Gastrocnemius medialis (tissue), 4 donors: ENCODE measurements around the gene STPG3. TPM values are rescaled to one million over a fixed set of nuclear protein-coding genes. Genes with fewer than 3 reads are reported as not detected.
A peak's percentile ranks its signal among the peaks of the same experiment; 100 is the strongest.

ENCODE experiments used
- ATAC-seq, 2 donors: fragments of 150-250 bp; one replicate each; pipeline ENCODE4 v1.9.1; 2016
- DNase-seq, 2 donors: peaks; one replicate each; pipeline ENCODE4 v3.0.0-alpha.2; 2019
- H3K27ac ChIP-seq, 4 donors: fragments of 200-600 bp; sonication (generic); 1 replicate in 1 of 4; 2 replicates in 3 of 4; pipeline ENCODE4 v1.5.1; 2016 to 2018; ENCODE audit warnings: mild to moderate bottlenecking in 2 of 4, moderate library complexity in 1 of 4
- H3K27me3 ChIP-seq, 3 donors: fragments of 200-600 bp; sonication (generic) in 2 of 3; 1 replicate in 1 of 3; 2 replicates in 2 of 3; pipeline versions ENCODE4 v1.5.1 to v1.6.0; 2016 to 2019; ENCODE audit warnings: mild to moderate bottlenecking in 1 of 3, moderate library complexity in 1 of 3
- H3K36me3 ChIP-seq, 2 donors: fragments of 200-600 bp; sonication (generic) in 1 of 2; one replicate each; pipeline ENCODE4 v1.5.1; 2017 to 2018
- H3K4me1 ChIP-seq, 2 donors: fragments of 200-600 bp; sonication (generic) in 1 of 2; one replicate each; pipeline ENCODE4 v1.5.1; 2016 to 2017; ENCODE audit warnings: mild to moderate bottlenecking in 2 of 2
- H3K4me3 ChIP-seq, 4 donors: fragments of 200-600 bp; sonication (generic) in 3 of 4; 1 replicate in 1 of 4; 2 replicates in 3 of 4; pipeline ENCODE4 v1.5.1; 2016 to 2019; ENCODE audit warnings: mild to moderate bottlenecking in 2 of 4
- H3K9me3 ChIP-seq, 3 donors: fragments of 200-600 bp; sonication (generic) in 2 of 3; 1 replicate in 1 of 3; 2 replicates in 2 of 3; pipeline ENCODE4 v1.5.1; 2016 to 2019
- POLR2A ChIP-seq, 2 donors: fragments of 450-650 bp; IDR thresholded peaks; one replicate each; pipeline ENCODE4 v1.6.1; 2017; ENCODE audit warnings: antibody characterized with exemption in 2 of 2, mild to moderate bottlenecking in 2 of 2, moderate library complexity in 2 of 2
- in situ Hi-C, 4 donors: fragments of 200-750 bp; cut with MboI; loops; one replicate each; pipeline versions ENCODE4 v1.15.0 to v1.8.0; 2017; ENCODE audit warnings: low sequenced_read_pairs in 4 of 4
- intact Hi-C: fragments of 100-400 bp; cut with DNase I; formaldehyde crosslinking; loops from one replicate; pipeline ENCODE4 v1.15.1; 2023; ENCODE audit warnings: low total_unique reads
- total RNA-seq, 4 donors: library from RNA; depleted of rRNA; stranded (reverse); fragments of >200 nt; gene quantifications; one replicate each; pipeline versions ENCODE4 v1.1.0 to v1.2.3, GENCODE V29; 2016
- TF ChIP-seq, protein P1 (sequence below), 5 experiments: fragments of 450-650 bp in 3 of 5; fragments of 200-600 bp in 2 of 5; sonication (generic) in 2 of 5; IDR thresholded peaks in 4 of 5; conservative IDR thresholded peaks in 1 of 5; 1 replicate in 4 of 5; 2 replicates in 1 of 5; pipeline ENCODE4 v1.5.1; 2016 to 2019; ENCODE audit warnings: antibody characterized with exemption in 5 of 5, mild to moderate bottlenecking in 3 of 5, moderate library complexity in 3 of 5

The STPG3 gene
- total RNA-seq, 4 donors from 2014 or later, result not detected

DNA sequence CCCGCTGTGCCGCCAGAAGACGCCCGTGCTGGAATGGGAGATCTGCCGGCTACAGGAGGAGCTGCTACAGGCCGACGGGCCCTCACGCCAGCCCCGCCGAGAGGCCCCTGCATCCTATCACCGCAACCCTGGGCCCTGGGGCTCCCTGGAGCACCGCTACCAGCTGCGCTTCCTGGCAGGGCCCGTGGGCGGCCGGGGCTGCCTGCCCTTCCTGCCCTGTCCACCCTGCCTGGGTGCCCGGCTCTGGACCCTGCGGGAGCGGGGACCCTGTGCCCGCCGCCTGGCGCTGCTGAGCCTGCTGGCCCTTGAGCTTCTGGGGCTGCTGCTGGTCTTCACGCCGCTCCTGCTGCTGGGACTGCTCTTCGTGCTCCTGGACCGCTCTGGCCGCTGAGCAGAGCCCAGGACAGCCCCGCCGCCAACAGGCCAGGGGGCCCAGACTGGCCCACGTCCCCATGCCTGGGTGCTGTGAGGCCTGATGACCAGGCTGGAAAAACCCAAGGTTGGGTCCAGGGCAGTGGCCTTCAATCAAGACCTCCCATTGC is 32.8 kb upstream of the STPG3 start:
- no peaks in the 10 kb centered on the region for H3K9me3 ChIP-seq
- H3K4me3 ChIP-seq, result no peak overlapping the region
- peaks cover 9 to 26% of the 10 kb centered on the region in 2 donors for H3K4me1 ChIP-seq
- intact Hi-C loops, result no loop called here
- no peak for DNase-seq
- H3K27ac ChIP-seq, result peak overlapping the region in 1 of 4 donors; percentile 56
- ATAC-seq, result no peak
- TF ChIP-seq, protein P1, sequence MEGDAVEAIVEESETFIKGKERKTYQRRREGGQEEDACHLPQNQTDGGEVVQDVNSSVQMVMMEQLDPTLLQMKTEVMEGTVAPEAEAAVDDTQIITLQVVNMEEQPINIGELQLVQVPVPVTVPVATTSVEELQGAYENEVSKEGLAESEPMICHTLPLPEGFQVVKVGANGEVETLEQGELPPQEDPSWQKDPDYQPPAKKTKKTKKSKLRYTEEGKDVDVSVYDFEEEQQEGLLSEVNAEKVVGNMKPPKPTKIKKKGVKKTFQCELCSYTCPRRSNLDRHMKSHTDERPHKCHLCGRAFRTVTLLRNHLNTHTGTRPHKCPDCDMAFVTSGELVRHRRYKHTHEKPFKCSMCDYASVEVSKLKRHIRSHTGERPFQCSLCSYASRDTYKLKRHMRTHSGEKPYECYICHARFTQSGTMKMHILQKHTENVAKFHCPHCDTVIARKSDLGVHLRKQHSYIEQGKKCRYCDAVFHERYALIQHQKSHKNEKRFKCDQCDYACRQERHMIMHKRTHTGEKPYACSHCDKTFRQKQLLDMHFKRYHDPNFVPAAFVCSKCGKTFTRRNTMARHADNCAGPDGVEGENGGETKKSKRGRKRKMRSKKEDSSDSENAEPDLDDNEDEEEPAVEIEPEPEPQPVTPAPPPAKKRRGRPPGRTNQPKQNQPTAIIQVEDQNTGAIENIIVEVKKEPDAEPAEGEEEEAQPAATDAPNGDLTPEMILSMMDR (IDR thresholded peaks at IDR 0.05 in 4 of 5, conservative IDR thresholded peaks at IDR 0.05 in 1 of 5), result no peak
- no peak for TF ChIP-seq POLR2A (IDR thresholded peaks at IDR 0.05)
- in situ Hi-C loops, result loop anchor here in 1 of 4 donors (10.0 kb wide), 1 partner anchor 93 kb away; no protein-coding TSS in a partner anchor
- no peaks in the 10 kb centered on the region for H3K27me3 ChIP-seq
- no peaks in the 10 kb centered on the region for H3K36me3 ChIP-seq

DNA sequence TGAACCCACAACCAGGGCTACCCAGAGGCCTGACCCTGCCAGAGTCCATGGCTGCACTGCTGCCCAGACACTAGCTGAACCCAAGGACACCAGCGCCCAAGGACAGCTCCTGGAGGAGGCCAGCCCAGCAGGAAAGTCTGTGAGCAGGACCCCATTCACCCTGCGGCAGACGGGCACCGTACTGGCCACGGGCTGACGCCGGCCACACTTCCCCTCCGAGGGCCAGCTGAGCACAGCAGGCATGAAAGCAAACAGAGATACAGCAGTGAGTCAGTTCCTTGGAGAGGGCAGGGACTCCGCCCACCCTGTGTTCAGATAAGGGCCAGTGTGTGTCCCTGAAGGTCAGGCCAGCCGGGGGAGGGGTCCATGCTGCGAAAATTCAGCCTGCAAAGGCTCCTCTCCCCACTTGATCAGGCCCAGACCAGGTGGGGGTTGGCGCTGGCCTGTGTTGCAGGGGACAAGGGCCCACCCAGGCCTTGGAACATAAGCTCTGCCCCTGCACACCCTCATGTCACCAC is 32.3 kb upstream of the STPG3 start:
- ATAC-seq, result no peak
- intact Hi-C loops (no loop called here), in situ Hi-C loops (loop anchor here in 1 of 4 donors (10.0 kb wide), 1 partner anchor 94 kb away; no protein-coding TSS in a partner anchor)
- H3K27me3 ChIP-seq, result no peaks in the 10 kb centered on the region
- TF ChIP-seq, protein P1 (IDR thresholded peaks at IDR 0.05 in 4 of 5, conservative IDR thresholded peaks at IDR 0.05 in 1 of 5), result no peak
- no peak for TF ChIP-seq POLR2A (IDR thresholded peaks at IDR 0.05)
- H3K36me3 ChIP-seq, result no peaks in the 10 kb centered on the region
- DNase-seq, result no peak
- no peak overlapping the region for H3K4me3 ChIP-seq
- peaks cover 10 to 26% of the 10 kb centered on the region in 2 donors for H3K4me1 ChIP-seq
- no peak overlapping the region for H3K27ac ChIP-seq
- no peaks in the 10 kb centered on the region for H3K9me3 ChIP-seq

DNA sequence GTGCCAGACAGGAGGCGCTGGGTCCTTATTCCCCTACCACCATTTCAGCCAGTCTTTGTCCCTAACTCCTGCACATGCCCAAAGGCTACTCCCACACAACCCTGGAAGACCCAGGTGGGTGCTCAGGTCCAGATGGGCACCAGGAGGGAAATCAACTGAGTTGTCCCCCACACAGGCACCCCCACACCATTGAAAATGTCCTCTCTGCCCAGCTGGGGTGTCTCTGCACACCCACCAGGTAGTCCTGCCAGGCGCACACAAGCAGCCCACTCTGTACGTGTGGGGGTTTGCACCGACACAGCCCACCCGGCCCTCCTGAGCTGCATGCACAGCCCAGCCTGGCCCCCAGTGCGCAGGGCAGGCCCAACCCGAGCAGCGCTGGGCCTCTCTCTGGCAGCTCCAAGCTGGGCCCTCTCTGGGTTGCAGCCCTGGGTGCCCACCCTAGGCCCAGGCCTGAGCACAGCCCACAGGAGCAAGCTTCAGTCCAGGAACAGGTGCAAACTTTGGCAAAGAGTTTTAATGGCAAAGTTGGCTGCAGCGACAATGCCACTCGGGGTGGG is 31.2 kb upstream of the STPG3 start:
- in situ Hi-C loops, result loop anchor here in 2 of 4 donors (10.0 kb wide), 1 partner anchor 95 kb away; no protein-coding TSS in a partner anchor
- Histone ChIP-seq H3K4me3 (no peak overlapping the region), H3K36me3 (no peaks in the 10 kb centered on the region), H3K27me3 (no peaks in the 10 kb centered on the region), H3K9me3 (no peaks in the 10 kb centered on the region), H3K4me1 (peaks cover 17 to 32% of the 10 kb centered on the region in 2 donors), H3K27ac (no peak overlapping the region)
- TF ChIP-seq, protein P1 (IDR thresholded peaks at IDR 0.05 in 4 of 5, conservative IDR thresholded peaks at IDR 0.05 in 1 of 5), result no peak
- no peak for TF ChIP-seq POLR2A (IDR thresholded peaks at IDR 0.05)
- intact Hi-C loops, result loop anchor here (5.0 kb wide), 1 partner anchor 47 kb away; no protein-coding TSS in a partner anchor
- no peak for ATAC-seq
- DNase-seq, result no peak

DNA sequence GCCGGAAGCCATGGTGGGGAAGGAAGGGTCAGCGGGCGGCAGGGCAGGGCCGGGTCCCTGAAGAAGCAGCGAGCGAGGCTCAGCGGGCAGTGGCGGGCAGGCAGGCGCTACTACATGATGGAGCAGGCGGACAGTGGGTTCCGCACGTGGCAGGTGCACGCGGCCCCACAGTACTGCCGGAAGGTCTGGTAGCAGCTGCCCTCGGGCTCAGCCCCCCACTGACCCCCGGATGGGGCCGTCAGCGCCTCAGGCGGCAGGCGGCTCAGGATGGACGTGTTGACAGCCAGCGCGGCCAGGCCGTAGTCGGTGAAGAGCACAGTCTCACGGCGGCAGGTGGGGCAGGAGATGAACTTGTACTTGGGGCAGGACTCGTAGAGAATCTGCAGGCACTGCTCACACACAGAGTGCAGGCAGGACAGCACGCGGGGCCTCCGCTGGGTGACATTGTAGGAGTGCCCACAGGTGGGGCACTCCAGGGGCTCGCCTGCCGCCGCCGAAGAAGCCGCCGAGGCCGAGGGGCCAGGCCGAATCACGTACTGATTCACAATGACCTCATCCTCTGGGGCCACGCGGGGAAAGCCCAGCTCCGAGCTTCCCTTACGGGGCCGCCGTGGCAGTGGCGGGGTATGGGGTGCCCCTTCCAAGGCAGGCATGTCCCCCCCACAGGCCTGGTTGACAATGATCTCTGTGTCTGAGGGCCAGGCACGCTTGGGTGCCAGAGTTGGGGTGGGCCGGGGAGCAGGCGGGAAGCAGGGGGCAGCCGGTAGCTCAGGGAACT is 30.6 kb upstream of the STPG3 start:
- no peak overlapping the region for H3K27ac ChIP-seq
- DNase-seq, result no peak
- intact Hi-C loops (loop anchor here (5.0 kb wide), 1 partner anchor 47 kb away; no protein-coding TSS in a partner anchor), in situ Hi-C loops (loop anchor here in 1 of 4 donors (10.0 kb wide), 1 partner anchor 96 kb away; no protein-coding TSS in a partner anchor)
- peaks cover 17 to 32% of the 10 kb centered on the region in 2 donors for H3K4me1 ChIP-seq
- no peak for ATAC-seq
- H3K4me3 ChIP-seq, result no peak overlapping the region
- H3K36me3 ChIP-seq, result no peaks in the 10 kb centered on the region
- no peaks in the 10 kb centered on the region for H3K27me3 ChIP-seq
- no peak for TF ChIP-seq POLR2A (IDR thresholded peaks at IDR 0.05)
- TF ChIP-seq, protein P1 (IDR thresholded peaks at IDR 0.05 in 4 of 5, conservative IDR thresholded peaks at IDR 0.05 in 1 of 5), result no peak
- H3K9me3 ChIP-seq, result no peaks in the 10 kb centered on the region
